Neural progenitor cell (in vitro differentiated cells): ENCODE measurements around the gene RFX3. TPM values are rescaled to one million over a fixed set of nuclear protein-coding genes. Genes with fewer than 3 reads are reported as not detected.

Experiments
- DNase-seq: peaks from one replicate; pipeline ENCODE4 v3.0.0-alpha.2; 2016; ENCODE audit warnings: low spot score
- H2AFZ ChIP-seq: fragments of 200-600 bp; sonication (generic); replicated peaks from 2 replicates; pipeline ENCODE4 v1.6.1; 2016; ENCODE audit warnings: antibody characterized with exemption
- H3F3A ChIP-seq: fragments of 200-600 bp; sonication (generic); 2 replicates; pipeline ENCODE4 v1.6.1; 2016; ENCODE audit warnings: antibody characterized with exemption, low read depth
- H3K27ac ChIP-seq: fragments of 200-600 bp; sonication (generic); 2 replicates; pipeline ENCODE4 v1.5.1; 2016; ENCODE audit warnings: mild to moderate bottlenecking
- H3K27me3 ChIP-seq: fragments of 200-600 bp; sonication (generic); 2 replicates; pipeline ENCODE4 v1.6.1; 2016; ENCODE audit warnings: mild to moderate bottlenecking, moderate library complexity
- H3K36me3 ChIP-seq: fragments of 200-600 bp; sonication (generic); 2 replicates; pipeline ENCODE4 v1.5.1; 2016
- H3K4me1 ChIP-seq: fragments of 200-600 bp; sonication (generic); 2 replicates; pipeline ENCODE4 v1.6.1; 2016; ENCODE audit warnings: mixed run types
- H3K4me2 ChIP-seq: fragments of 200-600 bp; sonication (generic); 2 replicates; pipeline ENCODE4 v1.6.1; 2016
- H3K4me3 ChIP-seq: fragments of 200-600 bp; sonication (generic); 2 replicates; pipeline ENCODE4 v1.5.1; 2016
- H3K79me2 ChIP-seq: fragments of 200-600 bp; sonication (generic); 2 replicates; pipeline ENCODE4 v1.6.1; 2016; ENCODE audit warnings: low read depth
- H3K9ac ChIP-seq: fragments of 200-600 bp; sonication (generic); 2 replicates; pipeline ENCODE4 v1.6.1; 2016
- H3K9me3 ChIP-seq: fragments of 200-600 bp; sonication (generic); 2 replicates; pipeline ENCODE4 v1.5.1; 2016; ENCODE audit warnings: low read depth
- H4K20me1 ChIP-seq: fragments of 200-600 bp; sonication (generic); 2 replicates; pipeline ENCODE4 v1.6.1; 2016; ENCODE audit warnings: low read depth
- H3K27ac Mint-ChIP-seq: 3 replicates; pipeline ENCODE4 v1.8.0; 2021; ENCODE audit warnings: mixed read lengths
- H3K27me3 Mint-ChIP-seq: 2 replicates; pipeline ENCODE4 v1.8.0; 2022; ENCODE audit warnings: low read depth, mild to moderate bottlenecking, inconsistent platforms, moderate library complexity, mixed read lengths; ENCODE audit not compliant: insufficient read depth
- H3K36me3 Mint-ChIP-seq: 3 replicates; pipeline ENCODE4 v1.8.0; 2021; ENCODE audit warnings: mixed read lengths
- H3K4me1 Mint-ChIP-seq: 3 replicates; pipeline ENCODE4 v1.8.0; 2021; ENCODE audit warnings: mixed read lengths
- H3K4me3 Mint-ChIP-seq: 3 replicates; pipeline ENCODE4 v1.8.0; 2021; ENCODE audit warnings: mild to moderate bottlenecking, moderate library complexity, mixed read lengths
- H3K9me3 Mint-ChIP-seq: 3 replicates; pipeline ENCODE4 v1.8.0; 2020; ENCODE audit warnings: mixed read lengths
- CTCF ChIP-seq: fragments of 200-600 bp; sonication (generic); IDR thresholded peaks from 2 replicates; pipeline ENCODE4 v1.5.1; 2017; ENCODE audit warnings: antibody characterized with exemption, mild to moderate bottlenecking
- EZH2 ChIP-seq: fragments of 200-600 bp; sonication (generic); IDR thresholded peaks from 2 replicates; pipeline ENCODE4 v1.6.1; 2017; ENCODE audit warnings: antibody characterized with exemption, mild to moderate bottlenecking, moderate library complexity
- EZH2phosphoT487 ChIP-seq: fragments of 200-600 bp; sonication (generic); IDR thresholded peaks from 2 replicates; pipeline ENCODE4 v1.6.1; 2017; ENCODE audit warnings: antibody characterized with exemption
- total RNA-seq: library from RNA; depleted of rRNA; stranded (reverse); fragments of >200 nt; gene quantifications from 2 replicates; pipeline ENCODE4 v1.2.3, GENCODE V29; 2015; ENCODE audit warnings: low replicate concordance

RFX3 gene
- total RNA-seq, 1 donor from 2014 or later = 39.6 TPM

- Mint-ChIP-seq H3K9me3 (peaks cover 4% of the 10 kb centered on the region), H3K36me3 (peaks cover 18% of the 10 kb centered on the region), H3K4me3 (no peak overlapping the region), H3K27ac (no peak overlapping the region), H3K27me3 (no peaks in the 10 kb centered on the region), H3K4me1 (peaks cover 3% of the 10 kb centered on the region)
- H3K27me3 ChIP-seq = no peaks in the 10 kb centered on the region
- no peaks in the 10 kb centered on the region for H3K36me3 ChIP-seq
- no peak overlapping the region for H3K4me3 ChIP-seq
- no peak overlapping the region for H3K27ac ChIP-seq
- peaks cover 5% of the 10 kb centered on the region for H3F3A ChIP-seq
- H4K20me1 ChIP-seq = no peaks in the 10 kb centered on the region
- no peaks in the 10 kb centered on the region for H3K9me3 ChIP-seq
- DNase-seq = no peak
- H3K79me2 ChIP-seq = peaks cover 61% of the 10 kb centered on the region
- TF ChIP-seq EZH2 = no peak
- no peak for TF ChIP-seq CTCF
- no peak for TF ChIP-seq EZH2phosphoT487
- no peak overlapping the region for H3K9ac ChIP-seq
- H2AFZ ChIP-seq = no peak overlapping the region
- H3K4me2 ChIP-seq = no peak overlapping the region
- peaks cover 9% of the 10 kb centered on the region for H3K4me1 ChIP-seq
Measured at GRCh38 chr9:3361116-3361515, 164.7 kb downstream of the RFX3 start.

GRCh38 chr9:3360245-3360644, 165.6 kb downstream of the RFX3 start:
- Mint-ChIP-seq H3K27ac (no peak overlapping the region), H3K4me1 (peaks cover 3% of the 10 kb centered on the region), H3K4me3 (no peak overlapping the region), H3K9me3 (peaks cover 4% of the 10 kb centered on the region), H3K36me3 (peaks cover 15% of the 10 kb centered on the region), H3K27me3 (no peaks in the 10 kb centered on the region)
- no peak overlapping the region for H3K27ac ChIP-seq
- no peaks in the 10 kb centered on the region for H4K20me1 ChIP-seq
- H3K4me3 ChIP-seq = no peak overlapping the region
- H3K4me2 ChIP-seq = no peak overlapping the region
- TF ChIP-seq CTCF (no peak), EZH2 (no peak), EZH2phosphoT487 (no peak)
- peaks cover 60% of the 10 kb centered on the region for H3K79me2 ChIP-seq
- H2AFZ ChIP-seq = no peak overlapping the region
- peaks cover 5% of the 10 kb centered on the region for H3F3A ChIP-seq
- H3K36me3 ChIP-seq = no peaks in the 10 kb centered on the region
- H3K9me3 ChIP-seq = no peaks in the 10 kb centered on the region
- peaks cover 9% of the 10 kb centered on the region for H3K4me1 ChIP-seq
- no peak overlapping the region for H3K9ac ChIP-seq
- no peaks in the 10 kb centered on the region for H3K27me3 ChIP-seq
- DNase-seq = no peak

GRCh38 chr9:3359778-3360177, 166.0 kb downstream of the RFX3 start:
- H3K9ac ChIP-seq = no peak overlapping the region
- H3K36me3 ChIP-seq = no peaks in the 10 kb centered on the region
- H3K4me1 ChIP-seq = peaks cover 9% of the 10 kb centered on the region
- no peak overlapping the region for H3K4me3 ChIP-seq
- no peaks in the 10 kb centered on the region for H4K20me1 ChIP-seq
- Mint-ChIP-seq H3K36me3 (peaks cover 14% of the 10 kb centered on the region), H3K4me3 (no peak overlapping the region), H3K27me3 (no peaks in the 10 kb centered on the region), H3K27ac (no peak overlapping the region), H3K9me3 (peaks cover 7% of the 10 kb centered on the region), H3K4me1 (peaks cover 3% of the 10 kb centered on the region)
- no peak overlapping the region for H3K27ac ChIP-seq
- H3K9me3 ChIP-seq = no peaks in the 10 kb centered on the region
- no peak overlapping the region for H2AFZ ChIP-seq
- peaks cover 5% of the 10 kb centered on the region for H3F3A ChIP-seq
- peaks cover 60% of the 10 kb centered on the region for H3K79me2 ChIP-seq
- TF ChIP-seq EZH2 (no peak), EZH2phosphoT487 (no peak), CTCF (no peak)
- DNase-seq = no peak
- H3K4me2 ChIP-seq = no peak overlapping the region
- no peaks in the 10 kb centered on the region for H3K27me3 ChIP-seq
